IPS-20b (cell line): ENCODE data around the gene STEAP3.
"Not testable (repeated sequence)": the region's sequence is repeated elsewhere in the genome, so short reads cannot be mapped to it uniquely, and the experiment has no call there.

Experiments
- H3K27ac ChIP-seq: one replicate; pipeline ENCODE4 v1.5.1; 2013; ENCODE audit warnings: low read length
- H3K27me3 ChIP-seq: 2 replicates; pipeline ENCODE4 v1.6.1; 2013; ENCODE audit warnings: mild to moderate bottlenecking, low read length, inconsistent platforms; ENCODE audit not compliant: insufficient read depth
- H3K36me3 ChIP-seq: 2 replicates; pipeline ENCODE4 v1.6.1; 2013; ENCODE audit warnings: low read depth, mild to moderate bottlenecking, inconsistent platforms, low read length, moderate library complexity; ENCODE audit not compliant: insufficient read depth
- H3K4me1 ChIP-seq: 2 replicates; pipeline ENCODE4 v1.6.1; 2013; ENCODE audit warnings: mild to moderate bottlenecking, control low read depth, inconsistent platforms, low read length, moderate library complexity; ENCODE audit not compliant: insufficient read depth
- H3K4me3 ChIP-seq: 2 replicates; pipeline ENCODE4 v1.5.1; 2013; ENCODE audit warnings: mild to moderate bottlenecking, low read length, inconsistent platforms
- H3K9ac ChIP-seq: 2 replicates; pipeline ENCODE4 v1.6.1; 2013; ENCODE audit warnings: low read depth, mild to moderate bottlenecking, inconsistent platforms, low read length, moderate library complexity
- H3K9me3 ChIP-seq: 2 replicates; pipeline ENCODE4 v1.6.1; 2013; ENCODE audit warnings: mild to moderate bottlenecking, low read depth, low read length, inconsistent platforms; ENCODE audit not compliant: insufficient read depth

The STEAP3 gene

GRCh38 chr2:119261493-119262225 lies 38.0 kb downstream of the STEAP3 start:
- peaks cover 9% of the 10 kb centered on the region; the same call in 1 of the 2 replicates for H3K36me3 ChIP-seq

GRCh38 chr2:119263025-119263424 lies 39.4 kb downstream of the STEAP3 start:
- H3K27ac ChIP-seq: no peak overlapping the region
- H3K9me3 ChIP-seq: no peaks in the 10 kb centered on the region
- no peaks in the 10 kb centered on the region for H3K27me3 ChIP-seq
- no peak overlapping the region for H3K4me3 ChIP-seq
- no peak overlapping the region for H3K9ac ChIP-seq
- peaks cover under 1% of the 10 kb centered on the region; the same call in 1 of the 2 replicates for H3K36me3 ChIP-seq
- H3K4me1 ChIP-seq: peaks cover 11% of the 10 kb centered on the region; the same call in 1 of the 2 replicates

More at GRCh38 chr2:119261493-119262225, 38.0 kb downstream of the STEAP3 start:
- H3K27me3 ChIP-seq: no peaks in the 10 kb centered on the region
- H3K9ac ChIP-seq: no peak overlapping the region
- no peaks in the 10 kb centered on the region for H3K9me3 ChIP-seq
- H3K4me1 ChIP-seq: peaks cover 25% of the 10 kb centered on the region
- no peak overlapping the region for H3K27ac ChIP-seq
- no peak overlapping the region for H3K4me3 ChIP-seq

- Histone ChIP-seq H3K36me3 (no peaks in the 10 kb centered on the region), H3K27me3 (no peaks in the 10 kb centered on the region), H3K4me3 (no peak overlapping the region), H3K27ac (no peak overlapping the region), H3K9me3 (no peaks in the 10 kb centered on the region), H3K4me1 (peaks cover 8% of the 10 kb centered on the region; the same call in 1 of the 2 replicates), H3K9ac (no peak overlapping the region)
Measured at GRCh38 chr2:119263656-119264055, 40.0 kb downstream of the STEAP3 start.

- Histone ChIP-seq H3K27me3 (no peaks in the 10 kb centered on the region), H3K9ac (no peak overlapping the region), H3K27ac (no peak overlapping the region), H3K36me3 (no peaks in the 10 kb centered on the region), H3K4me3 (no peak overlapping the region), H3K9me3 (no peaks in the 10 kb centered on the region), H3K4me1 (no peaks in the 10 kb centered on the region)
Measured at GRCh38 chr2:119264781-119265692, 41.4 kb downstream of the STEAP3 start.

GRCh38 chr2:119265693-119266066 lies 42.0 kb downstream of the STEAP3 start:
- Histone ChIP-seq H3K27me3 (no peaks in the 10 kb centered on the region), H3K4me3 (no peak overlapping the region), H3K9me3 (0 out of 2 replicates have a peak, but pooled peaks cover 4% of the 10 kb centered on the region)

GRCh38 chr2:119266091-119266589 lies 42.5 kb downstream of the STEAP3 start:
- no peak overlapping the region for H3K27ac ChIP-seq
- H3K27me3 ChIP-seq: no peaks in the 10 kb centered on the region
- H3K9ac ChIP-seq: no peak overlapping the region
- 0 out of 2 replicates have a peak, but pooled peaks cover 4% of the 10 kb centered on the region for H3K9me3 ChIP-seq
- H3K4me1 ChIP-seq: no peaks in the 10 kb centered on the region
- H3K4me3 ChIP-seq: no peak overlapping the region
- no peaks in the 10 kb centered on the region for H3K36me3 ChIP-seq

More at GRCh38 chr2:119265693-119266066, 42.0 kb downstream of the STEAP3 start:
- Histone ChIP-seq H3K27ac (no peak overlapping the region), H3K9ac (no peak overlapping the region), H3K4me1 (no peaks in the 10 kb centered on the region), H3K36me3 (no peaks in the 10 kb centered on the region)

- Histone ChIP-seq H3K27ac (no peak overlapping the region), H3K4me3 (no peak overlapping the region), H3K36me3 (no peaks in the 10 kb centered on the region), H3K4me1 (no peaks in the 10 kb centered on the region), H3K27me3 (no peaks in the 10 kb centered on the region), H3K9ac (no peak overlapping the region), H3K9me3 (0 out of 2 replicates have a peak, but pooled peaks cover 4% of the 10 kb centered on the region)
Measured at GRCh38 chr2:119267604-119268003, 44.0 kb downstream of the STEAP3 start.

GRCh38 chr2:119276864-119277263 lies 53.2 kb downstream of the STEAP3 start:
- H3K9ac ChIP-seq: no peak overlapping the region
- H3K9me3 ChIP-seq: no peaks in the 10 kb centered on the region
- H3K27ac ChIP-seq: no peak overlapping the region
- H3K36me3 ChIP-seq: no peaks in the 10 kb centered on the region
- no peaks in the 10 kb centered on the region for H3K4me1 ChIP-seq
- no peaks in the 10 kb centered on the region for H3K27me3 ChIP-seq
- no peak overlapping the region for H3K4me3 ChIP-seq

GRCh38 chr2:119278385-119278784 lies 54.8 kb downstream of the STEAP3 start:
- not testable (repeated sequence) for H3K27ac ChIP-seq, H3K27me3 ChIP-seq, H3K9ac ChIP-seq, H3K9me3 ChIP-seq, H3K4me3 ChIP-seq, H3K4me1 ChIP-seq, H3K36me3 ChIP-seq

GRCh38 chr2:119278946-119279345 lies 55.3 kb downstream of the STEAP3 start:
- no peaks in the 10 kb centered on the region for H3K27me3 ChIP-seq
- no peaks in the 10 kb centered on the region for H3K4me1 ChIP-seq
- H3K36me3 ChIP-seq: no peaks in the 10 kb centered on the region
- H3K9ac ChIP-seq: no peak overlapping the region
- no peaks in the 10 kb centered on the region for H3K9me3 ChIP-seq
- H3K27ac ChIP-seq: no peak overlapping the region
- H3K4me3 ChIP-seq: no peak overlapping the region

- Histone ChIP-seq H3K4me3 (no peak overlapping the region), H3K27me3 (no peaks in the 10 kb centered on the region), H3K9ac (no peak overlapping the region), H3K27ac (no peak overlapping the region), H3K9me3 (no peaks in the 10 kb centered on the region), H3K4me1 (no peaks in the 10 kb centered on the region), H3K36me3 (no peaks in the 10 kb centered on the region)
Measured at GRCh38 chr2:119279666-119280065, 56.0 kb downstream of the STEAP3 start.
